Ramos (cell line): Measurements from ENCODE around the gene THRAP3.

Experiments
- in situ Hi-C: fragments of 300-500 bp; cut with MboI; formaldehyde crosslinking; loops from one replicate; pipeline ENCODE4 v1.14.3; 2022; ENCODE audit warnings: low sequenced_read_pairs; ENCODE audit not compliant: unreplicated experiment

The THRAP3 gene

DNA sequence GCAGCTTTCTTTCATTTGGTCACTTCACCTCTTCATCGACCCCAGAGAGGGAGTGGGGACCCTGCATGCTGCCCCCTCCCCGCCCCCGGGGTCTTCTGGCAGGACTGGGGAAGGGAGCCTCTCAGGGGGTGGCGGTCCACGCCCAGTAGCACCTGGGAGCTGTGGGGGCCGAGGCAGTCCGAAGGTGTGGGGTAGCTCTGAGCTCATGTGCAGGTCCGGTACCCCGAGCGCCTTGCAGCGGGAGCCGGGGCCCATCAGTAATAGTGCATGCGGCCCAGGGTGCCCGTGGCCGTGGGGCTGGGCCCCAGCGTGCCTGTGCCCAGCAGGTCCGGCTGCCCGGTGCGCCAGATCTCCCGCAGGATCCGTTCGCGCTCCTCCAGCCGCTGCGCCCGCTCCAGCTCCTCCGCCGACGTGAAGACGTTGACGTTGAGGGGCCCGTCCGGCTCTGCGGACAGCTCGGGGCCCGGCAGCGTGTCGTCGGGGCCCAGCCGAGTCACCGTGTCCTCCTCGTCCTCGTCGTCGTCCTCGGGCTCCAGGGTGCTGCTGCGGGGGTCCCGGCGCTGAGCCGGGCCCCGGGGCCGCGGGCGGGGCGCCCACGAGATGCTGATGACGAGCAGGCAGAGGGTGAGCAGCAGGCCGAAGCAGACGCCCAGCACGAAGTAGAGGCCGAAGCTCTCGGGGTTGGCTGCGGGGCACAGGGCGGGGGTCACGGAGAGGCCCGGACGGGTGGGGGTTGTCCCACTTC, 98.0 kb downstream of the THRAP3 start:
- in situ Hi-C loops: no loop called here

DNA sequence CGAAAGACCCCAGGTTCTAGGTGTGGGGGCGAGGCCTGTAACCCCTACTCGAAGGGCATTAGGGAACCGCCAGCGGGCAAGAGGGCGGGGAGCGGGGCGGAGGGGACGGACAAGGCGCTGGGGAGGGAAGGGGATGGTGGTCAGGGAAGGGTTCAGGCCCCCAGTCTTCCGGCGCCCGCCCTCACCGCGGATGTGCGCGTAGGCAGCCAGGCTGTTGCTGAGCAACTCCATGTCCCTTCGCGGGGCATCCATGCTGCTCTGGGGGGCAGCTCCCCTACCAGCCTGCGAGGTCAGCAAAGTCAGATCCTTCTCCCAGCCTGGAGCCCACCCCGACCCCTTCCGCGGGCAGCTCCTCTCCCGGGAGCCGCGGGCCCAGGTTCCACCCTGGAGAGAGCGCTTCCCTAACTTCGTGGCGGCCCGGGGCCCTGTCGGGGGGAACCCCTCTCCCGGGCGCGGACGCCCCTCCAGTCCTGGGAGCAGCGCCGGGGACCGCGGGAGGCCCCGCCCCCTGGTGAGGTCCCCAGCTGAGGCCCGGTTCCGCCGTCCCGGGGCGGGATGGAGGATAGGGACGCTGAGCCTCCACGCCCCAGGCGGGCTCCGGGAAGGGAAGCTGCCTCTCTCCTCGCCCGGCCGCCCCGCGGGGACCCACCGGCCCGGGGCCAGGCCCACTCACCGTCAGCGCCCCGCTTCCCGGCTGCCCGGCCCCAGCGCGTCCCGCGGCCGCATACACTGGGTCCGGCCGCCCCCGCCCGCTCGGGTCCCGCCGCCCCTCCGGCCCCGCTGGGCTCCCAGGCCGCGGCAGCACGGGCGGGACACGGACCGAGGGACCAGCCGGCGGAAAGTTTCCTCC, 98.8 kb downstream of the THRAP3 start:
- in situ Hi-C loops: no loop called here

DNA sequence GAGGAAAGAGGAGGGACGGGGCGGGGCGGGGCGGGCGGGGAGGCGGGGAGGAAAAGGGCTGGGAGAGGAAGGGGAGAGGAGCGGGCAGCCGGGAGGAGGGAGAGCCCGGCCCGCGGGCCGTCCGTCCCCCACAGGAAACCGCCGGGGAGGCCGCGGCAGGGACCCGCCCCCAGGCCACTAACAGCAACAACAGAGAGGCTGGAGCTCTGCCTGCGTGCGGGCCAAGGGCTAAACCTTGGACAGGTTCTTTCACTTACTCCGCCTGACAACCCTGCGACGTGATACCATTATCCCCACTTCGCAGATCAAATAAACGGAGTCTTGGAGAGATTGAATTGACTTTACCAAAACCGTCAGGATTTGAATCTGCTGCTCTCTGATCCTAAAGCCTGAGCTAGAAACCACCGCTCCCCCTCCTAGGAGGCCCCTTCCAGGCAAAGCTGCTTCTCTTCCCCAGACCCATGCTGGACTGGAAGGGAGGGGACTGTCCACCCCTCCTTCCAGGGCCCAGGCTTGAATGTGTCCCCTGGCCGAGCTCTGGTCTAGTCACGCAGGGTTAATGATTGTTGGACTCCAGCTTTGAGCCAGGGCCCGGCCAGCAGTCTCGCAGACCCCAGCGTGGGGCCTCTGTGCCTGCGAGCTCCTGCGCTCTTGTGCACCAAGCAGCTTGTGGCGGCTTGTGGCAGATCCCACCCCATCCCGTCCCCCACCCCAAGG, 99.6 kb downstream of the THRAP3 start, which contains the start of gene EVA1B:
TSS of gene EVA1B (minus strand) at position 10 of the 717 bp plus-strand sequence. CDS start 608 bp downstream, outside the sequence.
- in situ Hi-C loops: no loop called here

DNA sequence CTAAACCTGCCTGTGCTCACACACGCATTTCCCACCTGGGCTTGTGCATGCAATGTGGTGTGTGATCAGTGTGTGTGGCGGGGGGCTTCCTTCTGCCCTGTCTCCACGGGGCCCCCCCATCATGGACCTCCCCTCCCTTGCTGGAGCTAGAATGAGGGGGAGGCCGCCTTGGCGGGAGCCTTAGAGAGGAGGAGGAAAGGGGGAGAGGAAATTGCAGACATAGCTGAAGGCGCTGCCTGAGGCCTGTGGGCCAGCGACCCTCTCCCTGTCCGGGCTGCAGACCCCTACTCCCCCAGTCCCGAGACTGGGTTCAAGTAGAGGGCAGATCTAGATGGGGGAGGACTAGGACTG, 100.1 kb downstream of the THRAP3 start:
- in situ Hi-C loops: no loop called here

DNA sequence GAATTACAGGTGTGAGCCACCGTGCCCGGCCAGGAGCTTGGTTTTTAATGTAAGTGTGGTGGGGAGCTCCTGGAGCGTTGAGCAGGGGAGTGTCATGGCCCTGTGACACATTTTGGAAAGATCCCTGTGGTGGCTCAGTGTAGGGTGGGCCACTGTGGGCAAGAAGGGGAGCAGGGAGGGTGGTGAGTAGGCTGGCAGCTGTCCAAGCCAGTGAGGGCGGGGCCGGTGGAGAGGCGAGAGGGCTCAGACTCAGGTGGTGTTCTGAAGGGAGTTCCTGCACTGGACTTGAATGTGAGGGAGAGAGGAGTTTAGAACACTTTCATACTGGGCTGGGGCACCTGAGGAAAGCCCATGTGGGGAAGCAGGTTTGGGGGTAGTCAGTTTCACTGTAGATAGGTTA, 102.3 kb downstream of the THRAP3 start:
- in situ Hi-C loops: no loop called here

DNA sequence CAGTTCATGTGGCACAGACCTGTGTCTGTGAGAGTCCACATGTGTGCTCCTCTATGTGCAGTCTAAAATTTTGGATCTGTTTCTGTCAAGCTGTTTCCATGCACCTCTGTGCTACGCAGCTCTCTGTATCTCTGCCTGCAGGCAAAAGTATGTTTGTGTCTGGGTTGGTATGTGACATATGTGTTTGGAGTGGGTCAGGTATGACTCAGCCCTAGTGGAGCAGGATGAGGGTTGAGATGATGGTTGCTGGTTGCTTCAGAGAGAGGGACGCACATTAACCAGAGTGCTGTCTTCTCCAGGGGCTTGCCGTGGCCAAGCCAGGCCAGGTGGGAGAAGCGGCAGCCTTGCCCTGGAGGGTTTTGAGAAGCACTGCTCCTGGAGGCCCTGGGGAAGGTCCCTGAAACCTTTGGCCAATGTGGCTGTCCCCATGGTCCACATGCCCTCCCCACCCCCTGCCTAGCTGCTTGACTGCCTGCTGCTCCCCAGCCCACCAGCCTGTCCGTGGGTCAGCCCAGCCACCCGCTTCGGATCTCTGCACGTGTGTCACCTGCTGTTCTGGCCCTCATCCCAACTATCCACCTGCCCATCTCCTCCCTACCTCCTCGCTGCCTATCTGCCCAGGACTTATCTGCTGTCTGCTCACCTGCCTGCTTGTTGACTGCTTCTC, 103.3 kb downstream of the THRAP3 start:
- in situ Hi-C loops: no loop called here

DNA sequence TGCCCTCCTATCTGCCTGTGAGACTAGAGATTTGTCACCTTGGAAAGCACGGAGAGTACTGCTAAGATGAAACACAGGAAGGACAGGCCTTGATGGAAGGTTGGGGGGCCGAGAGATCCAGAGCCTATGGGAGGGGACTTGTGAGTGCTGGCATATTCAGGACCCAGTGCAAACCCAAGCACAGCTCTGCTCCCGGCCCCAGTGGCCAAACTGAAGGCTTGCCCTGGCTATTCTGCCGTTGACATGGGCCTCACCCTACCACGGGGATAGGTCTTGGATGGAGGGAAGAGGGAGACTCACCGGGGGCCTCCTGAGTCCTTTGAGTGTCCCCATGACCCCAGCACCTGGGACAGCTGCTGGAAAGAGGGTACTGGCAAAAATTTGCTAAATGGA, 103.8 kb downstream of the THRAP3 start:
- in situ Hi-C loops: no loop called here

DNA sequence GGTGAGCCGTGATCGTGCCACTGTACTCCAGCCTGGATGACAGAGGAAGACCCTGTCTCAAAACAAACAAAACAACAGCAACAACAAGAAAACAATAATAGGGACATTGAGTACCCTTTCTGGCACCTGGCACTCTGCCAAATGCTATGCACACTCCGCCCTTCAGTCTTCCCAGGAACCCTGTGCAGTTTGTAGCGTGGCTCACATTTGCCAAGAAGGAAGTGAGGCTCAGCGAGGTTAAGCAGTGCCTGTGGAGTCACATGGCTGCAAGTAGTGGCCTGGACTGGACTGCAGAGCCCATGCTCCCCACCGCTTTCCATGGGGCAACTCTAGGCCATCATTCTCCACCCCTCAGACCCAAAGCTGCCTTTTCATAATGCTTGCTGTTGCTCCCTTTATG, 104.5 kb downstream of the THRAP3 start:
- in situ Hi-C loops: no loop called here

DNA sequence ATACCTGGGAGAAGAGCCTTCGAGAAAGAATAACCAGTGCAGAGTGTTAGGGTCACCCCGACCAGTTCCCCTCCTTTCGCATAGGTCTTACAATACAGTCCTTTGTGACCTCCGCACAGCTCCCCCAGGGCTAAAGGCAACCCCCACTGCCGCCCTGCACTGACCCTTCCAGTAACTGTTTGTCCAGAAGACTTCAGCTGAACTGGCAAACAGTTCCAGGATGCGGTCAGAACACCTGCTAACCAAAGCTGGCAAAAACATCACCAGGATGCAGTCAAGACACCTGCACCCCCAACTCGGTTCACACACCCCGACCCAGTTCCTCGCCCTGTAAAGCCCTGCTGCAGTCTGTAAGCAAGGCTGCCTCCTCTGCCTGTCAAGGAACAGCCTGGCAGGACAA, 105.6 kb downstream of the THRAP3 start:
- in situ Hi-C loops: no loop called here

DNA sequence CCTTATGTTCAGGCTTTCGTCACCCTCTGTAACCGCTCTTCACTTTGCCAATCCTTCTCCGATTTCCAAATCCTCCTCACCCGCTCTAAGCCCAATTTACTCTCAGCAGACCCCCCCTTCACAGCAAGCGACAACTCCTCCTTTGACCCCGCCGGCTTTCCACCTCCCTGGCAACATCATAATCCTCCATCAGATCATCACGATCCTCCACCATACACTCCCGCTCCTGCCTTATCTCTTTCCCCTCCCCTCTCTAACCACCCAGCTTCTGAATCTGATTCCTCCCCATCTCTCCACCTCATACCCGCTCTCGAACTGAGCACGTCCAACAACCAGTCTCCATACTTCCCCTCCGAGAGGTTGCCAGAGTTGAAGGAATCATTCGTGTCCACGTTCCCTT, 106.7 kb downstream of the THRAP3 start:
- in situ Hi-C loops: no loop called here

DNA sequence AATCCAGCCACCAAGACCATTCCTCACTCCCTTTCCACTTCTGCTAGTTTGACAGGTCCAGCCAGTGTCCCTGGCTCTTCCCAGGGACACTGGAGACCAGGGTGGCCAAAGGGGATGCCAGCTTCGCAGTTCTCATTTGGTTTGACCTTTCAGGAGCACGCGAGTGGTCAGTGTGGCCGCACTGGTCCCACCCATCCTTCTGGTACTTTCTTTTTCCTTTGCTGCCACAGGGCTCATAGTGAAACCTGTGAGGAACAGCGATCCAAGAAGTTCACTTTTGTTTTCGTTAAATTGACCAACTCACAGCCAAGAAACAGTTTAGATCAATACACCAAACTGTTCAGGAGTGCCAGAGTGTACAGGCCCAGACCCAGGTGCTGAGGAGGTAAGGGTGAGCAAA, 113.6 kb downstream of the THRAP3 start:
- in situ Hi-C loops: no loop called here

DNA sequence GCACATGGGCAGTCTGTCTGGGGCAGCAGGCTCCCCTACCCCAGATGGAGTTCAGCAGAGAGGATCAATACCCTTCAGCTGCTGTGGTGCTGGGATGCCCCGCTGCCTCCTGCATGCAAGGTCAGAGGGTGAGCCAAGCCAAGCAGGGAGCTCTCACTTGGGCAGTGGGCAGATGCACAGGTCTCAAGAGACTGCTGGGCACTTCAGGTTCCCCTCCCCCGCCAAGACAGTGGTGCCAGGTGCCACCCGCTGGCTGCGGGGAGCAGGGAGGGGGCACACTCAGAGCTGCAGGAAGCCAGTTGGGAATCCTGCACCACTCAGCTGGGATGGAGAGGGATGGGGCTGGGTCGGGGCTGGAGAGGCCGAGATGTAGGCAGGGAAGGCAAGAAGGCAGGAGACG, 115.0 kb downstream of the THRAP3 start:
- in situ Hi-C loops: no loop called here

DNA sequence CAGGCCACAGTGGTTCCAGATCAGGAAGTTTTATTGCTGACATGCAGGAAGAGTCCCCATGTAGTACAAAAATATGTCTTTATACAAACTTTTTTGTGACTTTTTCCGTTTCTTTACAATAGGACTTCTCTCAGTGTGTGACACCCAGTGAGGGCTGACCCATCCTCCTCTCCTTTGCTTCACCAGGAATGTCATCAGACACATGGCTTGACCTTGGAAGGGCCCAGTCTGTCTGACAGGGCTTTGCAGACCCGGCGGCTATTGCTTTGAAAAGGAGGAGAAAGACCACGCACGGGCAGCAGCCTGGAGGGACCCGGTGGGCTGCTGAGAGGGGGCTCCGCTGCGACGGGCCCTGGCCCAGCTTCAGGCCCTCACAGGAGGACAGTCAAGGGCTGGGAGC, 115.4 kb downstream of the THRAP3 start:
- in situ Hi-C loops: no loop called here

DNA sequence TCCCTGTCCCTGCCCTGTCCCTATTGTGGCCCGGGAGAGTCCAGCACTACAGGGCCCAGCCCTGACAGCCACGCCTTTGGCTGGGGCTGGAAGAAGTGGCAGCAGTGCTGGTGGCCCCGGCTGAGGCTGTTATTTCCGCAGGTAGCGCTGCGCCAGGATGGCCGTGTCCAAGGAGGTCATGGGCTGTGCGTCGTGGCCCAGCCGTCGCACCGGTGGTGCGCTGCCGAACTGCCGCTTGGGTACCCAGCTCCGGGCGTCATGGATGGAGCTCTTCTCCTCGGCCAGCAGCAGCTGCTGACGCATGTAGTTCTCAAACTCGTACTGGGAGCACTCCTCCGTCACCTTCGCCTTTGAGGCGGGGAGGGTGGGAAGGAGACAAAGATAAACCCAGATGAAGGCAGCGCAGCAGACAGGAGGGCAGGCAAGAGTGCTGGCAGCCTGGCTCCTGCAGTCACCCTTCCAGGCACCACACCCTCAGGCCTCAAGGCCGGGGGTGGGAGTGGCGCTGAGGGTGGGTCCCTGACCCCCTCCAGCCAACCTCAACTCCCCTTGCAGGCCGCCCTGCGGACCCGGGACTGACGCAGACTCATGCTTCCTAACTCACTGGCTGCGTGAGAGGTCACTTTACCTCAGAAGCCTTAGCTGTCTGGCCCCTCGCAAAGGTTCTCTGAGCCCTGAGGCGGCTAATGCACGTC, 117.5 kb downstream of the THRAP3 start:
- in situ Hi-C loops: no loop called here

DNA sequence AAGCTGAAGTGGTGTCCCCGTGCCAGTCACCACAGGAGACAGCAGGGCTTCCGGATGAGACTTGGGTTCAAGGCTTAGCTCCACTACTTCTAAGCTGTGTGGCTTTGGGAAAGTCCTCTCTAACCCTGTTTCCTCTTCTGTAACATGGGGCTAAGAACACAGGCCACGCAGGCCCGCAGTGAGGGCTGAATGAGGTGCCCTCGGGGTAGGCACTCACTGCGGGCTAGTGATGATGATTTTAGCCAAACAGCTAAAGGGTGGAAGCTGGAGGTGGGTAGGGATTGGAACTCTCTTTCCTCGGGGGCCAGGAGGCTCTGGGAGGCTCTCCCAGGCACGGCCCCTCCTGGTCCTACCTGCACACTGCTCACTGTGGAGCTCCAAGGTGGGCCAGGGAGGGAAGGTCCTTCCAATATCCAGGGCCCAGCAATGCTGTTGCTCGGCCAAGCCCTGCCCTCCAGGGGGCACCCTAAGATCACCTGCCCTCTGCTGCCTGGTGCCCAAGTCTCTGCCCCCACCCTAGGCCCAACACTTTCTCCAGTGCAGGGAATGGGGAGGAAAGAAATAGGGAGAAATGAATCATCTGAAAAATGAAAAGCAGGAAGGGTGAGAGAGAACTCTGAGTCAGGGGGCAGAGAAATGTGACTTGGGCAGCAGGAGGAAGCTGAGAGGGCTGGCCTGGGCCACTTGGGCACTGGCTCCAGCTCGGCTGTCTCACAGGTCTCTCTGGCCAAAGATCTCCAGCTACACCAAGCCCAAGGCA, 118.4 kb downstream of the THRAP3 start:
- in situ Hi-C loops: no loop called here

DNA sequence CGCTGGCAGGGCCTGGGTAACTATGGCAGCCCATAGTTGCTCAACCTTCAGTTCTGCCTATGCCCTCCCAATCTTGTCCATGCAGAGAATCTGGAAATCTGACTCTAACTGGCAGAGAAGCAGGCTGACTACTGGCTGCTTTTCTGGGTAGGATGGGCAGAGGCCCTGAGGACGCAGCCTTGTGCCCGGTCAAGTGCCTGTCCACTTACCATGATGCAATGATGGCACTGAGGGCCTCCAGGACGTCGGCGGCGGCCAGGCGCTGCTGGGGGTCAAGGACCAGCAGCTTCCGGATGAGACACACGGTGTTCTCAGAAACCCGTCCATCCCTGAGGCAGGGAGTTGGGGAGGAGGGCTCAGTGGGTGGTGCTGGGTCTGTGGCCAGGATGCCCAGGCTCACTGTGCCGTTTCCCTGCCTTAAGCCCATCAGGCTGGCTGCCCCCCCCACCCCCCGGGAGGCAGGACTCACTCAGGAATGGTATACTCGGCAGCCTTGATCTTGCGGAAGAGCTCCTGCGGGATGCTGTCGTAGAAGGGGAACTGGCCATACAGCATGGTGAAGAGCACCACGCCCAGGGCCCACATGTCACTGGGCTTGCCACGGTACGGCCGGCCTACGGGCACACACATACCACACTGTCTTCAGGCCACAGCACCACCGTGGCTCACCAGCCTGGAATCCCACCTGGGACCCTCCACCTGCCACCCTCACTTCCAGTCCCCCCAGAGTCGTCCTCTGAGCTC, 119.6 kb downstream of the THRAP3 start:
- in situ Hi-C loops: no loop called here

DNA sequence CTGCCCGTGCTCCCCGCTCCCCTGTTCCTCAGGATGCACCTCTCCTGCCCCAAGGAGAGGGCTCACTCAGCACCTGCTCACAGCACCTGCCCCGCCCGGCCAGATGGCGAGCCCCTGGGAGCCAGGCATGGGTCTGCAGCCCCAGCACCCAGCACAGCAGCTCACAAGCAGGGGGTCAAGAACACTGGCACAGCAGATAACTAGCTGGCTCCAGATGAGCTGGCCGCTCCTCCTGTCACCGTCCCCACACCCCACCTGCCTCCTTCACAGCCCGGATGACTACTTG, 120.1 kb downstream of the THRAP3 start:
- in situ Hi-C loops: no loop called here

DNA sequence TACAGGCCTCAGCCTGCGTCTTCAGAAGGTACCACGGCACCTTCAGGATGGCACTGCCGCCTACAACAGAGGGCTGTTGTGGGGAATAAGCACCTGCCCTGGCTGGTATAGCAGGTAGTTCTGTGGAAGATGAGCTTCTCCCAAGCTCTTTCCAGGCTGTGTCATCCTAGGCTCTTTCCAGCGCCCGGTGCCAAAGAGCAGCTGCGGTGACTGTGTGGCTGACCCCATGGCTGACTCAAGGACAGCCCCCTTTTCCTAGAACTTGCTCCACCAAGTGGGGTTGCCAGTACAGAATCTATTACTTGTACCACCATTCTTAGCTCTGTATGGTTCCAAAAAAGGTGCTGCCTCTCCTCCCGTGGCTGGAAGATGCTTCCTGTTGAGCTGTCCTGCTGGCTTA, 121.1 kb downstream of the THRAP3 start:
- in situ Hi-C loops: loop anchor here (5.0 kb wide), 1 partner anchor 72 kb away; no protein-coding TSS in a partner anchor
